ENCODE measurements around the gene PARD3B. TPM values are rescaled to one million over a fixed set of nuclear protein-coding genes. Genes with fewer than 3 reads are reported as not detected.

The PARD3B gene
- total and polyA plus RNA-seq, 10 of the 15 experiments (the other 5 are each of a cell fraction or from before 2014, with no cell fraction given) = 0.01 to 0.54 (median 0.07) TPM; not detected in 7

DNA sequence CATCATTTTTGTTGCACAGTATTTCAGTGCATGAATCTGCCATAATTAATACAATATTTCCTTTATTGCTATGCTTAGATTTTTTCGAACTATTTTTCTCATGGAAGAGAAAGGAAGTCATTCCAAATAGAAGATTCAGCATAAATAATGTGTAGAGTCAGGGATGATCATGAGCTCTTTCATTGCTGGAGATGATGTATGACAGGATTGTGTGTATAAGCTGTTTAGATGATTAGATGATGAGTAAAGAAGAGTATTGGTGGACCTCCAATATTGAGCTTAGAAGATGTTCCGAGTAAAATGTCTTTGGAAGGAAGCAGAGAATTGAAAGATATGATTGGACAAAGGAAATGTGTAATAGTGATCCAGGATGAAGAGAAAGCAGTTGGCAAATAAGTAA is 364.5 kb downstream of the PARD3B start:
- H3K27ac ChIP-seq (ENCODE audit: control insufficient read depth, insufficient read depth) = no peak overlapping the region
- ATAC-seq = no peak
- H2AFZ ChIP-seq (ENCODE audit: control insufficient read depth, low read depth, low read length) = no peak overlapping the region
- in situ Hi-C loops (cut with MboI) (no loop called here), intact Hi-C loops (cut with micrococcal nuclease; ENCODE audit: unreplicated experiment) (no loop called here)
- no peak overlapping the region for H3K4me2 ChIP-seq (ENCODE audit: control insufficient read depth, insufficient read depth)
- CTCF ChIA-PET = no interaction called here
- no peaks in the 10 kb centered on the region for H3K27me3 ChIP-seq (replicated peaks in 1 of 2; ENCODE audit: control insufficient read depth in 2 of 2, insufficient read depth in 2 of 2, low read length in 1 of 2)
- no peak overlapping the region for H3K9ac ChIP-seq (ENCODE audit: control insufficient read depth, insufficient read depth, low read length)
- DNase-seq (ENCODE audit: low read depth, low spot score) = no peak
- no peaks in the 10 kb centered on the region for H3K9me3 ChIP-seq (replicated peaks; ENCODE audit: control insufficient read depth, insufficient read depth, low read length)
- H3K4me1 ChIP-seq (ENCODE audit: control insufficient read depth, insufficient read depth, low read length) = no peaks in the 10 kb centered on the region
- WGBS (ENCODE audit: insufficient coverage, insufficient replicate concordance, low lambda C conversion rate, missing lambda C conversion rate) = 0% methylated on average over 2 of the region's 2 CpGs
- POLR2A ChIA-PET = no interaction called here
- no peak for FAIRE-seq
- no peaks in the 10 kb centered on the region for H3K79me2 ChIP-seq (ENCODE audit: control insufficient read depth, insufficient read depth, low read length)
- BruUV-seq (replicated peaks) = no TSS peak
- H3K4me3 ChIP-seq = no peak overlapping the region
- SMC1A ChIA-PET (ENCODE audit: uncharacterized antibody, unreplicated experiment) = no interaction called here
- no peaks in the 10 kb centered on the region for H3K36me3 ChIP-seq (ENCODE audit: control insufficient read depth in 2 of 2, insufficient read depth in 2 of 2, low read length in 1 of 2)
- TF ChIP-seq EED (IDR thresholded peaks at IDR 0.05; ENCODE audit: low read depth) (no peak), MXI1 (IDR thresholded peaks at IDR 0.05; ENCODE audit: low read depth, low read length) (no peak), RB1 (IDR thresholded peaks at IDR 0.05; ENCODE audit: borderline replicate concordance) (no peak), SPI1 (IDR thresholded peaks at IDR 0.05; ENCODE audit: borderline replicate concordance, insufficient read depth, low read depth, low read length) (no peak), POU2F2 (IDR thresholded peaks at IDR 0.05; ENCODE audit: borderline replicate concordance, low read depth, low read length) (no peak), SMARCA5 (IDR thresholded peaks at IDR 0.05) (no peak), SRF (IDR thresholded peaks at IDR 0.05; ENCODE audit: low read depth in 2 of 2, low read length in 2 of 2) (no peak), ATF7 (IDR thresholded peaks at IDR 0.05; ENCODE audit: low read depth) (no peak), STAT3 (IDR thresholded peaks at IDR 0.05; ENCODE audit: low read depth, low read length) (no peak), IKZF2 (IDR thresholded peaks at IDR 0.05) (no peak), CHD4 (IDR thresholded peaks at IDR 0.05) (no peak), MTA2 (IDR thresholded peaks at IDR 0.05; ENCODE audit: low read depth) (no peak), SMC3 (IDR thresholded peaks at IDR 0.05; ENCODE audit: borderline replicate concordance, low read length) (no peak), SREBF2 (IDR thresholded peaks at IDR 0.05; ENCODE audit: low read length) (no peak)
- TF ChIP-seq, protein P1, sequence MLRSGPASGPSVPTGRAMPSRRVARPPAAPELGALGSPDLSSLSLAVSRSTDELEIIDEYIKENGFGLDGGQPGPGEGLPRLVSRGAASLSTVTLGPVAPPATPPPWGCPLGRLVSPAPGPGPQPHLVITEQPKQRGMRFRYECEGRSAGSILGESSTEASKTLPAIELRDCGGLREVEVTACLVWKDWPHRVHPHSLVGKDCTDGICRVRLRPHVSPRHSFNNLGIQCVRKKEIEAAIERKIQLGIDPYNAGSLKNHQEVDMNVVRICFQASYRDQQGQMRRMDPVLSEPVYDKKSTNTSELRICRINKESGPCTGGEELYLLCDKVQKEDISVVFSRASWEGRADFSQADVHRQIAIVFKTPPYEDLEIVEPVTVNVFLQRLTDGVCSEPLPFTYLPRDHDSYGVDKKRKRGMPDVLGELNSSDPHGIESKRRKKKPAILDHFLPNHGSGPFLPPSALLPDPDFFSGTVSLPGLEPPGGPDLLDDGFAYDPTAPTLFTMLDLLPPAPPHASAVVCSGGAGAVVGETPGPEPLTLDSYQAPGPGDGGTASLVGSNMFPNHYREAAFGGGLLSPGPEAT (IDR thresholded peaks at IDR 0.05; ENCODE audit: low read depth) = no peak
- TF ChIP-seq, protein P2, sequence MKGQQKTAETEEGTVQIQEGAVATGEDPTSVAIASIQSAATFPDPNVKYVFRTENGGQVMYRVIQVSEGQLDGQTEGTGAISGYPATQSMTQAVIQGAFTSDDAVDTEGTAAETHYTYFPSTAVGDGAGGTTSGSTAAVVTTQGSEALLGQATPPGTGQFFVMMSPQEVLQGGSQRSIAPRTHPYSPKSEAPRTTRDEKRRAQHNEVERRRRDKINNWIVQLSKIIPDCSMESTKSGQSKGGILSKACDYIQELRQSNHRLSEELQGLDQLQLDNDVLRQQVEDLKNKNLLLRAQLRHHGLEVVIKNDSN (IDR thresholded peaks at IDR 0.05; ENCODE audit: borderline replicate concordance, extremely low read length, insufficient read depth, low read depth, low read length) = no peak
- TF ChIP-seq, protein P3, sequence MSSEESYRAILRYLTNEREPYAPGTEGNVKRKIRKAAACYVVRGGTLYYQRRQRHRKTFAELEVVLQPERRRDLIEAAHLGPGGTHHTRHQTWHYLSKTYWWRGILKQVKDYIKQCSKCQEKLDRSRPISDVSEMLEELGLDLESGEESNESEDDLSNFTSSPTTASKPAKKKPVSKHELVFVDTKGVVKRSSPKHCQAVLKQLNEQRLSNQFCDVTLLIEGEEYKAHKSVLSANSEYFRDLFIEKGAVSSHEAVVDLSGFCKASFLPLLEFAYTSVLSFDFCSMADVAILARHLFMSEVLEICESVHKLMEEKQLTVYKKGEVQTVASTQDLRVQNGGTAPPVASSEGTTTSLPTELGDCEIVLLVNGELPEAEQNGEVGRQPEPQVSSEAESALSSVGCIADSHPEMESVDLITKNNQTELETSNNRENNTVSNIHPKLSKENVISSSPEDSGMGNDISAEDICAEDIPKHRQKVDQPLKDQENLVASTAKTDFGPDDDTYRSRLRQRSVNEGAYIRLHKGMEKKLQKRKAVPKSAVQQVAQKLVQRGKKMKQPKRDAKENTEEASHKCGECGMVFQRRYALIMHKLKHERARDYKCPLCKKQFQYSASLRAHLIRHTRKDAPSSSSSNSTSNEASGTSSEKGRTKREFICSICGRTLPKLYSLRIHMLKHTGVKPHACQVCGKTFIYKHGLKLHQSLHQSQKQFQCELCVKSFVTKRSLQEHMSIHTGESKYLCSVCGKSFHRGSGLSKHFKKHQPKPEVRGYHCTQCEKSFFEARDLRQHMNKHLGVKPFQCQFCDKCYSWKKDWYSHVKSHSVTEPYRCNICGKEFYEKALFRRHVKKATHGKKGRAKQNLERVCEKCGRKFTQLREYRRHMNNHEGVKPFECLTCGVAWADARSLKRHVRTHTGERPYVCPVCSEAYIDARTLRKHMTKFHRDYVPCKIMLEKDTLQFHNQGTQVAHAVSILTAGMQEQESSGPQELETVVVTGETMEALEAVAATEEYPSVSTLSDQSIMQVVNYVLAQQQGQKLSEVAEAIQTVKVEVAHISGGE (CRISPR knock-in tag; IDR thresholded peaks at IDR 0.05) = no peak
- TF ChIP-seq, protein P4, sequence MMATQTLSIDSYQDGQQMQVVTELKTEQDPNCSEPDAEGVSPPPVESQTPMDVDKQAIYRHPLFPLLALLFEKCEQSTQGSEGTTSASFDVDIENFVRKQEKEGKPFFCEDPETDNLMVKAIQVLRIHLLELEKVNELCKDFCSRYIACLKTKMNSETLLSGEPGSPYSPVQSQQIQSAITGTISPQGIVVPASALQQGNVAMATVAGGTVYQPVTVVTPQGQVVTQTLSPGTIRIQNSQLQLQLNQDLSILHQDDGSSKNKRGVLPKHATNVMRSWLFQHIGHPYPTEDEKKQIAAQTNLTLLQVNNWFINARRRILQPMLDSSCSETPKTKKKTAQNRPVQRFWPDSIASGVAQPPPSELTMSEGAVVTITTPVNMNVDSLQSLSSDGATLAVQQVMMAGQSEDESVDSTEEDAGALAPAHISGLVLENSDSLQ (IDR thresholded peaks at IDR 0.05) = no peak
- H4K20me1 ChIP-seq (ENCODE audit: control insufficient read depth, insufficient read depth) = no peaks in the 10 kb centered on the region
- RAD21 ChIA-PET (ENCODE audit: unreplicated experiment) = no interaction called here
